ENCODE results near the gene SFXN5. TPM values are rescaled to one million over a fixed set of nuclear protein-coding genes. Genes with fewer than 3 reads are reported as not detected.

Gene SFXN5
- total and polyA plus RNA-seq, 2 of the 8 experiments (the other 6 are each of a cell fraction or from before 2014, with no cell fraction given): 29.3 to 33.1 TPM

DNA sequence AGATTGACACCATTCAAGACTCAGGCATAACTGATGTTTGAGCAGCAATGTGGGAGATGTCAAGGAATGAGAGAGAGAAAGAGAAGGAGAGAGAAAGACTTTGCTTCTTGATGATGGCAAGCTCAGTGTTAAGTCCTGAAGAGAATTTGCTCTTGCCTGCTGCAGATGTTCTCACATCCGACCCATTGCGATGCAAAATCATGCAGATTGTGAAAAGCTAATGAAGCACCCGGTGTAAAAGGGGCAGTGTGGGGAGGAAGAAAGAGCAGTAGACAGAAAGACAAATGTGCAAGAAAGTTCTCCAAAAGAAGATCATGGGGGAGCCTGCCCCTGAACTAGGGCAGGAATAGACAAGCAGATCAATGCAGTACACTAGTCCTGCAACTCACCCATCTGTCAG is 96.5 kb downstream of the SFXN5 start (continued):
- no peak for TF ChIP-seq SIN3A (conservative IDR thresholded peaks at IDR 0.05 in 1 of 2, IDR thresholded peaks at IDR 0.05 in 1 of 2; ENCODE audit: low read depth in 1 of 2, low read length in 2 of 2)
